Measurements from ENCODE around the gene ROR1.
A peak's percentile ranks its signal among the peaks of the same experiment; 100 is the strongest.

The ROR1 gene

GRCh38 chr1:63943393-63943792 lies 169.6 kb downstream of the ROR1 start:
- no peak for DNase-seq

- DNase-seq: no peak
Measured at GRCh38 chr1:63945943-63946342, 172.1 kb downstream of the ROR1 start.

- DNase-seq: no peak
Measured at GRCh38 chr1:63946866-63947491, 173.2 kb downstream of the ROR1 start.

- DNase-seq: no peak
Measured at GRCh38 chr1:63947904-63948303, 174.1 kb downstream of the ROR1 start.

GRCh38 chr1:63950023-63950422 lies 176.2 kb downstream of the ROR1 start:
- DNase-seq: no peak

- no peak for DNase-seq
Measured at GRCh38 chr1:63951059-63951946, 177.5 kb downstream of the ROR1 start.

GRCh38 chr1:63954187-63954586 lies 180.4 kb downstream of the ROR1 start:
- DNase-seq: no peak

- no peak for DNase-seq
Measured at GRCh38 chr1:63955370-63956145, 181.7 kb downstream of the ROR1 start.

GRCh38 chr1:63958556-63958955 lies 184.7 kb downstream of the ROR1 start:
- DNase-seq: no peak

- DNase-seq: no peak
Measured at GRCh38 chr1:63960326-63960725, 186.5 kb downstream of the ROR1 start.

- peak in 1 of 2 experiments; percentile 36 for DNase-seq
Measured at GRCh38 chr1:63966016-63966415, 192.2 kb downstream of the ROR1 start.

- no peak for DNase-seq
Measured at GRCh38 chr1:63967901-63968300, 194.1 kb downstream of the ROR1 start.

GRCh38 chr1:63968663-63969440 lies 195.0 kb downstream of the ROR1 start:
- DNase-seq: no peak

- peak in 1 of 2 experiments; percentile 15 for DNase-seq
Measured at GRCh38 chr1:63969441-63969901, 195.7 kb downstream of the ROR1 start.

- DNase-seq: no peak
Measured at GRCh38 chr1:63971557-63971956, 197.7 kb downstream of the ROR1 start.

GRCh38 chr1:63973005-63973419 lies 199.2 kb downstream of the ROR1 start:
- no peak for DNase-seq

GRCh38 chr1:63974966-63975365 lies 201.1 kb downstream of the ROR1 start:
- no peak for DNase-seq

- DNase-seq: no peak
Measured at GRCh38 chr1:63975481-63975880, 201.7 kb downstream of the ROR1 start.

- no peak for DNase-seq
Measured at GRCh38 chr1:63976006-63976405, 202.2 kb downstream of the ROR1 start.

- no peak for DNase-seq
Measured at GRCh38 chr1:63977466-63977865, 203.6 kb downstream of the ROR1 start.

GRCh38 chr1:63980740-63981407 lies 207.1 kb downstream of the ROR1 start:
- DNase-seq: peak in 1 of 2 experiments; percentile 31

- DNase-seq: no peak
Measured at GRCh38 chr1:63981408-63981773, 207.6 kb downstream of the ROR1 start.

All from NCI-H524 (cell line).